ENCODE data around the gene LCN15.
A peak's percentile ranks its signal among the peaks of the same experiment; 100 is the strongest.
"Not testable (repeated sequence)": the region's sequence is repeated elsewhere in the genome, so short reads cannot be mapped to it uniquely, and the experiment has no call there.

The LCN15 gene

GRCh38 chr9:136776947-136777346 lies 12.6 kb upstream of the LCN15 start:
- TF ChIP-seq CTCF (IDR thresholded peaks at IDR 0.05; ENCODE audit: insufficient read depth, missing control alignments): no peak
- FAIRE-seq (no peak), DNase-seq (ENCODE audit: insufficient read length, low spot score) (no peak)

- FAIRE-seq (no peak), DNase-seq (ENCODE audit: insufficient read length, low spot score) (no peak)
- no peak for TF ChIP-seq CTCF (IDR thresholded peaks at IDR 0.05; ENCODE audit: insufficient read depth, missing control alignments)
Measured at GRCh38 chr9:136775191-136775590, 10.9 kb upstream of the LCN15 start.

GRCh38 chr9:136774416-136775045 lies 10.2 kb upstream of the LCN15 start:
- DNase-seq (ENCODE audit: insufficient read length, low spot score): no peak
- no peak for FAIRE-seq
- TF ChIP-seq CTCF (IDR thresholded peaks at IDR 0.05; ENCODE audit: insufficient read depth, missing control alignments): no peak

GRCh38 chr9:136773386-136774044 lies 9.2 kb upstream of the LCN15 start:
- no peak for TF ChIP-seq CTCF (IDR thresholded peaks at IDR 0.05; ENCODE audit: insufficient read depth, missing control alignments)
- FAIRE-seq (no peak), DNase-seq (ENCODE audit: insufficient read length, low spot score) (no peak)

- no peak for FAIRE-seq
- no peak for TF ChIP-seq CTCF (IDR thresholded peaks at IDR 0.05; ENCODE audit: insufficient read depth, missing control alignments)
- no peak for DNase-seq (ENCODE audit: insufficient read length, low spot score)
Measured at GRCh38 chr9:136771907-136772415, 7.6 kb upstream of the LCN15 start.

GRCh38 chr9:136769710-136770191 lies 5.4 kb upstream of the LCN15 start:
- DNase-seq (ENCODE audit: insufficient read length, low spot score) (peak; percentile 85), FAIRE-seq (no peak)
- TF ChIP-seq CTCF (IDR thresholded peaks at IDR 0.05; ENCODE audit: insufficient read depth, missing control alignments): peak; percentile 58

GRCh38 chr9:136766410-136767120 lies 2.2 kb upstream of the LCN15 start:
- DNase-seq (ENCODE audit: insufficient read length, low spot score); FAIRE-seq: not testable (repeated sequence)

GRCh38 chr9:136765745-136766409 lies 1.6 kb upstream of the LCN15 start:
- FAIRE-seq; DNase-seq (ENCODE audit: insufficient read length, low spot score): not testable (repeated sequence)
